OCI-LY3 (cell line): ENCODE measurements around the gene PRKAR1B.
"Not testable (repeated sequence)": the region's sequence is repeated elsewhere in the genome, so short reads cannot be mapped to it uniquely, and the experiment has no call there.

Experiments
- H2AFZ ChIP-seq: fragments of 200-600, 300-600 bp; shearing (Covaris generic); 2 replicates; pipeline ENCODE4 v1.6.0; 2014; ENCODE audit warnings: antibody characterized with exemption, low read depth, low read length
- H3K27ac ChIP-seq: fragments of 200-600, 300-600 bp; sonication (generic); 2 replicates; pipeline ENCODE4 v1.5.1; 2014; ENCODE audit warnings: mild to moderate bottlenecking, low read length, moderate library complexity, mixed read lengths
- H3K27me3 ChIP-seq: fragments of 200-600, 300-600 bp; sonication (generic); 2 replicates; pipeline ENCODE4 v1.6.1; 2014; ENCODE audit warnings: low read depth, low read length, mixed read lengths
- H3K36me3 ChIP-seq: fragments of 200-600, 300-600 bp; sonication (generic); replicated peaks from 2 replicates; pipeline ENCODE3; 2014; ENCODE audit warnings: low read depth, low read length, mixed read lengths
- H3K4me1 ChIP-seq: fragments of 300-600, 200-600 bp; sonication (generic); 2 replicates; pipeline ENCODE4 v1.6.1; 2014; ENCODE audit warnings: low read length, mixed read lengths
- H3K4me2 ChIP-seq: fragments of 200-600, 300-600 bp; sonication (generic); 2 replicates; pipeline ENCODE4 v1.6.1; 2014; ENCODE audit warnings: low read length, mixed read lengths
- H3K4me3 ChIP-seq: fragments of 300-600, 200-600 bp; sonication (generic); 2 replicates; pipeline ENCODE4 v1.5.1; 2014; ENCODE audit warnings: antibody characterized with exemption, mild to moderate bottlenecking, low read length, moderate library complexity
- H3K79me2 ChIP-seq: fragments of 300-600, 200-600 bp; shearing (Covaris generic); 2 replicates; pipeline ENCODE4 v1.6.1; 2014; ENCODE audit warnings: mild to moderate bottlenecking, low read length, mixed read lengths
- H3K9ac ChIP-seq: fragments of 300-600, 200-600 bp; shearing (Covaris generic); 2 replicates; pipeline ENCODE4 v1.6.0; 2014; ENCODE audit warnings: mild to moderate bottlenecking, low read length, moderate library complexity
- H3K9me3 ChIP-seq: fragments of 200-600, 300-600 bp; shearing (Covaris generic); 2 replicates; pipeline ENCODE4 v1.6.1; 2014; ENCODE audit warnings: low read length, mixed read lengths; ENCODE audit not compliant: insufficient read depth
- H4K20me1 ChIP-seq: fragments of 200-600, 300-600 bp; sonication (generic); 2 replicates; pipeline ENCODE4 v1.6.1; 2016; ENCODE audit warnings: low read length, mixed read lengths; ENCODE audit not compliant: insufficient read depth
- CTCF ChIP-seq: fragments of 200-600, 300-600 bp; sonication (generic); IDR thresholded peaks from 2 replicates; pipeline ENCODE4 v1.5.1; 2014; ENCODE audit warnings: antibody characterized with exemption, low read length, low read depth
- EZH2phosphoT487 ChIP-seq: fragments of 200-600 bp; shearing (Covaris generic); IDR thresholded peaks from 2 replicates; pipeline ENCODE4 v1.6.1; 2018; ENCODE audit warnings: antibody characterized with exemption, mixed run types, low read depth

PRKAR1B gene

DNA sequence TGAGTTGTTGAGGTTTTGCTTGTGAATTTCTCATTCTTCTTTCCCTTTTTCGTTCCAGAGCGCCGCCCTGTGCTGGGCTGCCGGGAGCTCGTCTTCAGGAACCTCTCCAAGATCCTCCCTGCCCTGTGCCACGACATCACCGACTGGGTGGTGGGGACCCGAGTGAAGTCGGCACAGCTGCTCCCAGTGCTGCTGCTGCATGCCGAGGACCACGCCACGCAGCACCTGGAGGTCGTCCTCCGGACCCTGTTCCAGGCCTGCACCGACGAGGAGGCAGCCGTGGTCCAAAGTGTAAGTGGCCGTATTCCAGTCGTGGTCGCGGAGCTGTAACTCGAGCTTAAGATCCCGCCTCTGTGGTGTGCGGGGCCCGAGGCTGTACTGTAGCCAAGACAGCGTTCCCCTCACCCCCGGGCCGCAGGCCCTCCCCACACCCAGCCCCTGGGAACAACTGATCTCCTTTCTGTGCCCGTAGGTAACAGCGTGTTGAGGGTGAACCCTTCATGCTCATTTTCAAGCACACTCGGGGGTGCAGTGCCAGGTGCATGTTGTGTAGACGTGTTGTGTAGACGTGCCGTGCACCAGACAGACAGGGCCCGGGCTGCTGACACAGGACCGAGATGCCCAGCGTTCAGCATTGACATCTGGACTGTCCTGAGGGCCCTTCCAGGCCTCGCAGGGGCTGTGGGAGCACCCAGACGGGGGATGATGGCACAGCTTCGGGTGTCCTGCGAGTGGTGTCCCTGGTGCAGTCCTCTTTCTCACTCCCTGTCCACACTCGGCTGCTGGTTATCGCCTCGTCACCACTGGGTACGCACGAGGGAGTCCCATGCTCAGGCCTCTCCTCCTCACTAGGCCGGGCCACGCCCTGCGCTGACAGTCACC lies 27.7 kb upstream of the PRKAR1B start:
- H3K4me2 ChIP-seq, result no peak overlapping the region
- H3K27me3 ChIP-seq, result no peaks in the 10 kb centered on the region
- no peaks in the 10 kb centered on the region for H3K4me1 ChIP-seq
- no peak for TF ChIP-seq EZH2phosphoT487
- TF ChIP-seq CTCF, result no peak
- H3K27ac ChIP-seq, result no peak overlapping the region
- H3K4me3 ChIP-seq, result no peak overlapping the region
- no peaks in the 10 kb centered on the region for H3K9me3 ChIP-seq
- no peaks in the 10 kb centered on the region for H4K20me1 ChIP-seq
- no peak overlapping the region for H2AFZ ChIP-seq
- H3K9ac ChIP-seq, result no peak overlapping the region
- H3K79me2 ChIP-seq, result no peaks in the 10 kb centered on the region
- peaks cover 9% of the 10 kb centered on the region for H3K36me3 ChIP-seq

GRCh38 chr7:753190-753589 lies 26.1 kb upstream of the PRKAR1B start:
- no peak overlapping the region for H3K4me3 ChIP-seq
- TF ChIP-seq EZH2phosphoT487, result no peak
- TF ChIP-seq CTCF, result no peak
- H3K9ac ChIP-seq, result no peak overlapping the region
- no peak overlapping the region for H3K4me2 ChIP-seq
- H3K27me3 ChIP-seq, result no peaks in the 10 kb centered on the region
- peaks cover 9% of the 10 kb centered on the region for H3K36me3 ChIP-seq
- no peaks in the 10 kb centered on the region for H3K9me3 ChIP-seq
- H3K79me2 ChIP-seq, result peaks cover 4% of the 10 kb centered on the region; the same call in 1 of the 2 replicates
- H3K4me1 ChIP-seq, result no peaks in the 10 kb centered on the region
- no peaks in the 10 kb centered on the region for H4K20me1 ChIP-seq
- no peak overlapping the region for H2AFZ ChIP-seq
- H3K27ac ChIP-seq, result no peak overlapping the region

- H3K4me3 ChIP-seq, H3K9ac ChIP-seq, H4K20me1 ChIP-seq, H3K79me2 ChIP-seq, H2AFZ ChIP-seq, H3K4me1 ChIP-seq, H3K9me3 ChIP-seq, H3K4me2 ChIP-seq, H3K27ac ChIP-seq, H3K27me3 ChIP-seq, H3K36me3 ChIP-seq: not testable (repeated sequence)
These were observed 25.2 kb upstream of the PRKAR1B start for GRCh38 chr7:752256-752655.

DNA sequence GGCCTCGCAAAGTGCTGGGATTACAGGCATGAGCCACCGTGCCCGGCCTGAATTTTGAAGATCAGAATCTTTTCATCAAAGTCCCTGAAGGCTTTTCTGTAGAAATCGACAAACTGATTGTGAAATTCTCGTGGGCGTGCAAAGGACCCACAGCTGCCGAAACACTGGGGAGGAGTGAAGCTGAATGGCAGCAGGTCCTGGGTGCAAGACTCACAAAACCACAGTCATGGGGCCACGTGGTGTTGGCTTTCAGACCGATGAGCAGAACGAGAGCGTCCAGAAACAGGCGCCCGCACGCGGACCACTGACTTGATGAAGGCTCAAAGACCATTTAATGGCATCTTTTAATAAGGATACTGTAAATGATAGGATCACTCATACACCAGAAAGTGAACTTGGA lies 24.7 kb upstream of the PRKAR1B start:
- H3K9ac ChIP-seq, result no peak overlapping the region
- no peaks in the 10 kb centered on the region for H3K9me3 ChIP-seq
- no peaks in the 10 kb centered on the region for H3K4me1 ChIP-seq
- peaks cover 10% of the 10 kb centered on the region for H3K79me2 ChIP-seq
- no peaks in the 10 kb centered on the region for H4K20me1 ChIP-seq
- no peaks in the 10 kb centered on the region for H3K27me3 ChIP-seq
- H2AFZ ChIP-seq, result no peak overlapping the region
- peaks cover 2% of the 10 kb centered on the region for H3K36me3 ChIP-seq
- no peak overlapping the region for H3K27ac ChIP-seq
- no peak for TF ChIP-seq CTCF
- no peak for TF ChIP-seq EZH2phosphoT487
- H3K4me3 ChIP-seq, result no peak overlapping the region
- no peak overlapping the region for H3K4me2 ChIP-seq
